Measurements from ENCODE around the gene IL27RA.
"Not testable (repeated sequence)": the region's sequence is repeated elsewhere in the genome, so short reads cannot be mapped to it uniquely, and the experiment has no call there.

Gene IL27RA

DNA sequence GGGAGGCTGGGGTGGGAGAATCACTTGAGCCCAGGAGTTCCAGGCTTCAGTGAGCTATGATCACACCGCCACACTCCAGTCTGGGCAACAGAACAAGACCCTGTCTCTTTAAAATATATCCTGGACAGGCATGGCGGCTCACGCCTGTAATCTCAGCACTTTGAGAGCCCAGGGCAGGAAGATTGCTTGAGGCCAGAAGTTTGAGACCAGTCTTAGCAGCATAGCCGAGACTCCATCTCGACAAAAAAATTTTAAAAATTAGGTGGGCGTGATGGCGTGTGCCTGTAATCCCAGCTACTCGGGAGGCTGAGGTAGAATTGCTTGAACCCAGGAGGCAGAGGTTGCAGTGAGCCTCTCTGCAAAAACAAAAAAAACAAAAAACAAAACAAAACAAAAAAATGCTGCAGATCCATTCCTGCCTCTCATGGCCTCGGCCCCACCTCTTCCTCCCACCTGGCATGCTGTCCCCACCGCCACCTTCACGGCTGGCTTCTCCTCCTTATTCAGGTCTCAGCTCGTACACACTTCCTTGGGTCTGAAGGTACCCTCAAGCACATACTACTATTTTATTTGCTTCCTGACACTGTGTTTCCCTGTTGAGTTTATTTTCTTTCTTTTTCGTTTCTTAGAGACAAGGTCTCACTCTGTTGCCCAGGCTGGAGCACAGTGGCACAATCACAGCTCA is 30.7 kb upstream of the IL27RA start:
- no peak for DNase-seq

DNA sequence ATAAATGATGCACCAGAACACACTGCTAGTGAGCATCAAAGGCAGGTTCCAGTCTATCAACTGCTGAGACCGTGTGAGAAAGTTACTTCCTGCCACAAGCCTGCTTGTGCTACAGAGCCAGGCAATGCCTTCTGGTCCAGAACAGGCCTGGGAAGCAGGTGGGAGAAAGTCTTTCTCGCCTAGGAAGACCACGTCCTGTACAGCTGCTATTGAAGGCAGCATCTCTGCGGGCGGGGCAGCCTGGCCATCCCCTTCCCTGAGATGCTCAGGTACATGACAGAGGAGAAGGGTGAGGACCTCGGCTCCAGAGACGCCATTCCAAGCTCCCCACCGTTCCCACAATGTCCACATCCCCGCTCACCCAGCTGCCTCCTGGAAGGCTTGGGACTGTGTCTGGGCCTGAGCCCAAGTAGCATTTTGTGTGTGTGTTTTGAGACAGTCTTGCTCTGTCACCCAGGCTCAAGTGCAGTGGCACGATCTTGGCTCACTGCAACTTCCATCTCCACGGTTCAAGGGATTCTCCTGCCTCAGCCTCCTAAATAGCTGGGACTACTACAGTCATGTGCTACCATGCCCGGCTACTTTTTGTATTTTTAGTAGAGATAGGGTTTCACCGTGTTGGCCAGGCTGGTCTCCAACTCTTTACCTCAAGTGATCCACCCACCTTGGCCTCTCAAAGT is 28.9 kb upstream of the IL27RA start:
- DNase-seq: no peak

DNA sequence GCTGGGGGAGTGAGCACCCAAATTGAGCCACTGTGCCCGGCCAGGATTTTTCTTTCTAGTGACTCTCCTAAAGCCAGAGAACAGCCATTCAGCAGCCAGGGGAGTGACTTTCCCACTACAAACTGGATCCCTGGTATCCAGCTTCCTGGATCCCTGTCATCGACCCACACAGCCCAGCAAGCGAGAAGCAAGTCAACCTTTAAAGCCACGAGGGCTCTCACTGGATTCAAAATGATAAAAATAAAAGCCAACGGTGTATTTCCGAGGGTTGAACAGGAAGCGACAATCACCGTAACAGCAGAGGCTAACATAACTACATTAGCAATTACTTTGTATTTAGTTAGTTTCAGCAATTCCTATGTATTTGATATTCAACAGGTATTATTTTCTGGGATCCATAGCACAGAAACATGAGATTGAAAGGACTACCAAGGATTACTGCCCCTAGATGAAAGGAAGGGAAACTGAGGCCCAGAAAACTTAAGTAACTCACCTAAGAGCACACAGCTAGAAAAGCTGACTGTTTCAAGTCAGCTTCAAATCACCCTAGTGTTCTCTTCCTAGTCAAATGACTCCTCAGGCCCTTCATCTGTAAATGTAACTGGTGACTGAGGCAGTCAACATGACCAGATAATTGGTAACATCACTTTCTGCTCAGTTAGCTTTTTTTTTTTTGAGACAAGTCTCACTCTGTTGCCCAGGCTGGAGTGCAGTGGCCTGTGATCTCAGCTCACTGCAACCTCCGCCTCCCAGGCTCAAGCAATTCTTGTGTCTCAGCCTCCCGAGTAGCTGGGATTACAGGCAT is 28.1 kb upstream of the IL27RA start:
- no peak for DNase-seq

DNA sequence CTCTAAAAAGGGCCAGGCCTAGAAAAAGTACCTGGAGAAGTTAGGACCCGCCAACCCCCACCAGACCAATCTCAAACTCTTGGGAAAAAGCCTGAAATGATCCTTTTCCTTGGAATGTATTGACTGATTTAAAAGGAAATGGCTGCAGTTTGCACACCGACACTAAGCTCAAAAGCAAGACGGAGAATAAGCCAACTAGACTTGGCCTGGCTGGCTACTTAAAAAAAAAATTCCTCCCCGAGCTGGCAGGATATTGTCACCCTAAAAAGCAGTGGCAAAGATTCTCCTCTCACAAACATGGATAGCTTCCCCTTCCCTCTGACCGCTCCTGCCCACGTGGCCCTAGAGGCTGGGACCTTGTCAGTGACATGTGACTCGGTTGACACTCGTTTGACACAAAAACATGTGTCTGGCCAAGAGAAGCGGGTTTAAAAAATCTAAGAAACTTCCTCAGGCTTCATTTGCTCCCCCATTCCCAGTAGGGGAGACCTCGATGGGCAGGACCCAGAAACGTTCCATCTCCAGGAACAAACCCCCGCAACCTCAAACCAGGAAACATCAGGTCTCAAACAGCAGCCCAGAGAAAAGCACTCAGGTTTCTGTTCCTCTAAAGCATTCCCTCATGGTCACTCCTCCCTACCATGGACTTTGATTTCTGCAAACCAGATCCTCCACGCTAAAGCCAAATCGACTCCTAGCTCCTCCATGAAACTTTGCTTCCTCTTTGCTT is 26.8 kb upstream of the IL27RA start:
- DNase-seq: no peak

DNA sequence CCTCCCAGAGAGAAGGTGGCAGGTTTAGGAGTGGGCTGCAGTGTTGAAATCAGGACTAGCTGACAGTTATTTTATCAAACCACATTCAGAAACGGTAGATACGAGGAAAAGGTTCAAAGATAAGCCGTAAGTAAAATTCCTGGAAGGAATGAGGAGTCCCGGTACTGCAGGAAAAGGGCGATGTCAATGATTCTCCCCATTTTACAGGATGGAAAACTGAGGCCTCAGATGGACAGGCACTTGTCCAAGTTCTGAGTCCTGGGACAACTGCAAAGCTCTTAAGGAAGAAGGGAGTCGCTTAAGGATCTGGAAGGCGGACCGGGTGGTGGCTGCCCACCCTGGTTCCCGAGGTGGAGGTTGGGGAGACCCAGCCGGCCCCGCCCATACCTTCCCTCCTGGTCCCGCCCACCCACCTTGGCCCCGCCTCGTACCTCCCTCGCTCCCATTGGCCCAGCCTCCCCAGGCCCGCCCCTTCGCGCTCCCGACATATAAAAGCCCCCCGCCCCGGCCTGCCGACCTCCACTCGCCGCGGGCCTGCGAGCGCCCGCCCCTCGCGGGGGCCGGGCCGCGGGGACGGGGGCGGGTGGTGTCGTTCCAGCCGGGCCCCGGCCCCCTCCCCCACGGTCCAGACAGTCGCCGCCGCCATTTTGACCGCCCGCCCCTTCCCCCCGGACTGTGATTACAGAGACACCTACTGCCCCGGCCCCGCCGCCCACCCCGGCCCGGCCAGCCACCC is 26.0 kb upstream of the IL27RA start:
- peak; percentile 85 for DNase-seq

DNA sequence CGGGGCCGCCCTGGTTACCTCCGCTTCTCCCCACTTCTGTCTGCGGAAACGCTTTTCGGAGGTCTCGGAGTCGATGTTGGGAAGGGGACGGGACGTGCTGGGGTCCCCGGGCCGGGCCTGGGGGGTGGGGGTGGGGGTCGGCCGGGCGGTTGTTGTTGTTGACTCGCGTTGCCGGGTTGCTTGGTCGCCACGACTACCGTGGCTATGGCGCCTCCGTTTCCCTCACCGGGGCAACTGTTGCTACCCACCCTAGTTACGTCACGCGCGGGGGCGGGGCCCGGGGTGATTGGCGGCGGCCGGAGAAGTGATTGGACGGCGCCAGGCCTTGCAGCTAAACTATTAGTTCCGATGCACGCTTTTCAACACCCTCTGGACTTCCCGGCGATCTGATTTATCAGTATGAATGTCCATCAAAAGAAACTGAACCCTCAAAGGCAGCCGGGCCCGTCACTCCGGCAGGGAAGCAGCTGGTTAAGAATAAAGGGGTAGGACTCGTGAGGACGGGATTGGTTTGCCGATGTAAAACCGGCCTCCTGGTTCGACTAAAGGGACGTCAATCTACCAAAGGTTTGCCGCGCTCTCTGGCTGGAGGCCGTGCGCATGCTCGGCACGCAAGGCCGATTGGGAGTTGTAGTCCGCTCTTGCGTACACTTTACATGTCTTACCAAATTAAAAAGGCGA is 25.3 kb upstream of the IL27RA start, which contains the start of gene RFX1:
TSS of gene RFX1 (minus strand) at position 236 of the 681 bp plus-strand sequence. CDS start 12,477 bp downstream, outside the sequence.
- DNase-seq: peak; percentile 100

DNA sequence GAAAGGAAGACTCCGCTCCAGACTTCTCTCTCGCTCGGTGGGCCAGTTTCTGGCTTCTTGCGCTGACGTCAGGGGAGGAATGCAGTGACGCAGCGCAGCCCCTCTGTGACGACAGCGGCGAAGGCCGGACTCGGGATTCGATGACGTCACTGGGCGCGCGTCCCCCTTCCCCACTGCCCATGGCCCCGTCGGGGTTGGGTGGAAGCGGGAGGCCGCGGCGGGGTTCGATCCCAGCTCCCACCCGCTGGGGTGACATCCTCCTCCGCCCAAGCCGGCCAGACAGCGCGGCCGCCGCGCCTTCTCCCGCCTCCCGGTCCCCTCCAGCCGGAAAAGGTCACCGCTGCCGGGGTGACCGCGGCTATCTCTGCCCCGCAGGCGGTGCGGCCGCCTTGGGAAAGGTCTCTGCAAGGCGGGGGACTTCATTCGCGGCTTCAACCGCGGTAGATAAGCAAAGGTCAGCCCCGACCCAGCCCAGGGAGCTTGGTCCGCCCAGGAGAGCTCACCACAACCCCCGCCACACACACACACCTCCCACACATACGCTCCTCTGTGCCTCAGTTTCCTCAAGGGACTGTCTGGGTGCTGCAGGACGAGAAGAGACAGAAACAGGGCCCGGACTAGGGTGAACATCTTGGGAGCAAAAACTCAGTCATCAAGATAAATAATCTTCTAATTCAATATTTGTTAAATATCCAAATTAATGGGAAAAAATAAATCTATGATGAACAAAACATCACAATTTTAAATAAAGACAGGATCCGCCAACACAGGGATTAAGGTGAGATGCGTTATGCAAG is 24.6 kb upstream of the IL27RA start:
- no peak for DNase-seq

DNA sequence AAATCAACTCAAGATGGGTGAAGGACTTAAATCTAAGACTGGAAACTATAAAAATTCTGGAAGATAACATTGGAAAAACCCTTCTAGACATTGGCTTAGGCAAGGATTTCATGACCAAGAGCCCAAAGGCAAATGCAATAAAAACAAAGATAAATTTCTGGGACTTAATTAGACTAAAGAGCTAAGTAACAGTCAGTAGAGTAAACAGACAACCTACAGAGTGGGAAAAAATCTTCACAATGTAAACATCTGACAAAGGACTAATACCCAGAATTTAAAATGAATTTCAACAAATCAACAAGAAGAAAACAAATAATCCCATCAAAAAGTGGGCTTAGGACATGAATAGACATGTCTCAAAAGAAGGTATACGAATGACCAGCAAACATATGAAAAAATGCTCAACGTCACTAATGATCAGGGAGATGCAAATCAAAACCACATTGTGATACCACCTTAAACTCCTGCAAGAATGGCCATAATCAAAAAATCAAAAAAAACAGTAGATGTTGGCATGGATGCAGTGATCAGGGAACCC is 19.1 kb upstream of the IL27RA start:
- no peak for DNase-seq

DNA sequence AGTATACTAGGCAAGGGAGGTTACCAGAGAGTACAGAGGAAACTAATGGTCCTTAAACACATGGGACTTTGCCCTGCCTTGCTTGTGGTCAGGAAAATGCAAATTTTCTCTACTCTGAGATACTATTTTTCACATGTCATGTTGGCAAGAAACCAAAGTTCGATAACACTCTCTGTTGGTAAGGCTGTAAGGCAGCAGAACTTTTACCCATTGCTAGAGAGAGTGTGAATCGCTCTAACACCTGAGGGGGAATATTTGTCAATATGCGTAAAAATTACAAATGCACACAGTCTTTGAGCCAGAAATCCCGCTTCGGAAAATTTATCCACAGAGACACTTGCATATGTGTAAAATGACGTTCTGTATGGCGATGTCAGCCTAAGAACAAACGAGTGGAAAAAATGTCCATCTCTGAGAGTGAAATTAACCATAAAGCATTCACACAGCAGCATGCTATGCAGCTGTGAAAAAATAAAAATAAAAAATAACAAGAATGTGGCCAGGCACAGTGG is 16.0 kb upstream of the IL27RA start:
- no peak for DNase-seq

DNA sequence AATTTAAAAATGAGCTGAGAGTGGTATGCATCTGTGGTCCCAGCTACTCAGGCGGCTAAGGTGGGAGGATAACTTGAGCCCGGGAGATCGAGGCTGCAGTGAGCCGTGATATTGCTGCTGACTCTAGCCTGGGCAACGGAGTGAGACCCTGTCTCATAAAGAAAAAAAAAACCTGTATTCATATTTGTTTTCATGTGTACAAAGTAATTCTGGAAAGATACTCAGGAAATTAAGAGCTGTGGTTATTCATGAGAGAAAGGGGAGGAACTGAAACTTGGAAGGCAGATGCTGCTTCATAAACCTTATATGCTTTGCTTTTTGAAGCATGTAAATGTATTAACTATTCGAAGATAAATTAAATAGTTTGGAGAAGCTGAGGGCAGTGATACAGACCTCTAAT is 12.5 kb upstream of the IL27RA start:
- no peak for DNase-seq

DNA sequence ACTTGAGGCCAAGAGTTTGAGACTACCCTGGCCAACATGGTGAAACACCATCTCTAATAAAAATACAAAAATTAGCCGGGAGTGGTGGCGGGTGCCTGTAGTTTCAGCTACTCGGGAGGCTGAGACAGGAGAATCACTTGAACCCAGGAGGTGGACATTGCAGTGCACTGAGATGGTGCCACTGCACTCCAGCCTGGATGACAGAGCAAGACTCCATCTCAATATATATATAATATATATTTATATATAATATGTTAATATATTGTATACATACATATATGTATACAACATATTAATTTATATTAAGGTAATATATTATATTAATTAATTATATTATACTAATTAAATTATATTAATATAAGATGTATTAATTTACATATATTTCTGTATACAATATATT is 11.8 kb upstream of the IL27RA start:
- not testable (repeated sequence) for DNase-seq

DNA sequence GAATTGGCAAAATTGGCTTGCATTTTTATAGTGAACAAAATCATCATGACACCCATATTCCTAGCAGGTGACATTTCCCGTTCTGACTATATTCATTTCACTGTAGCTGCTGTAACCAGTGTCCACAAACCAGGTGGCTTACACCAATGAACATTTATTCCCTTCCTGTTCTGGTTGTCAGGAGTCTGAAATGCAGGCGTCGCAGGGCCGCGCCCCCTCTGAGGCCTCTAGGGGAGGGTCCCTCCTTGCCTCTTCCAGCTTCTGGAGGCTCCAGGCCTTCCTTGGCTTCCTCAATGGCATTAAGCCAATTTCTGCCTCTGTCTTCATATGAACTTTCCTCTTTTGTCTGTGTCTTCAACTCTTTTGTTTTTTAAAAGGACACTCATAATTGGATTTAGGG is 10.1 kb upstream of the IL27RA start:
- no peak for DNase-seq

DNA sequence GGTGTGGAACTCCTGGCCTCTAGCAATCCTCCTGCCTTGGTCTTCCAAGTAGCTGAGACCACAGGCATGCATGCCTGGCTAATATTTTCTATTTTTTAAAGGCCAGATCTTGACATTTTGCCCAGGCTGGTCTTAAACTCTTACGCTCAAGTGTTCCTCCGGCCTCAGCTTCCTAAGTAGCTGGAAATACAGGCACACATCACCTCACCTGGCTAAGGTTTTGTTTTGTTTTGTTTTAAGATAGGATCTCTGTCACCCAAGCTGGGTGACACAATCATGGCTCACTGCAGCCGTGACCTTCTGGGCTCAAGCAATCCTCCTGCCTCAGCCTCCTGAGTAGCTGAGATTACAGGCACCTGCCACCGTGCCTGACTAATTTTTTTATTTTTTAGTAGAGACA is 9.1 kb upstream of the IL27RA start:
- no peak for DNase-seq

DNA sequence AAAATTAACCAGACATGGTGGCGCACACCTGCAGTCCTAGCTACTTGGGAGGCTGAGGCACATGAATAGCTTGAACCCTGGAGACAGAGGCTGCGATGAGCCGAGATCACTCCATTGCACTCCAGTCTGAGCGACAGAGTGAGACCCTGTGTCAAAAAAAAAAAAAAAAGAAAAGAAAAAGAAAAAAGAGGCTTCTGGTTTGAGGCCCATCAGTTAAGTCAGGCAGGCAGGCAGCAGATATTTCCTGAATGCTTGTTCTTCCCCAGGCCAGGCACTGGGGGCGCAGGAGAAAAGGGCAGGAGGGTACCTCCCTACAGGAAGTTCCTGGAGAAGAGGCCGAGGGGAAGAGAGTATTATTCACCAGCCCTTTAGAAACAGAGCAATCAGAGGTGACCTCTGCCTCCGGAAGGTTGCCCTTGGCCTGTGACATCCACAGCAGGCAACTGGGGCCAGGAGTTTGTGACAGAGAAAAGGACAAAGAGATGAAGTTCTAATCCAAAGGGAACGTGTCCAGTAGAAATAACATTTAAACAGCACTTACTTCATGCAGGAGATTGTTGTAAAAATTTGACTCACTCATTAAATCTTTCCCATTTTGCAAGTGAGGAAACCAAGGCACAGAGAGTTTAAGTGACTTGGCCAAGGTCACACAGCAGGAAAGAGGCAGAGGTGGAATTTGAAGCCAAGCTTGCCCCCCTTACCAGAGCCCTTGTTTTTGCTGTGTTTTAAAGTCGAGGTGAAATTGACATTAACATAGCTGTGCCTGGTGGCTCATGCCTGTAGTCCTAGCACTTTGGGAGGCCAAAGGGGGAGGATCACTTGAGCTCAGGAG is 7.9 kb upstream of the IL27RA start:
- DNase-seq: peak; percentile 39

DNA sequence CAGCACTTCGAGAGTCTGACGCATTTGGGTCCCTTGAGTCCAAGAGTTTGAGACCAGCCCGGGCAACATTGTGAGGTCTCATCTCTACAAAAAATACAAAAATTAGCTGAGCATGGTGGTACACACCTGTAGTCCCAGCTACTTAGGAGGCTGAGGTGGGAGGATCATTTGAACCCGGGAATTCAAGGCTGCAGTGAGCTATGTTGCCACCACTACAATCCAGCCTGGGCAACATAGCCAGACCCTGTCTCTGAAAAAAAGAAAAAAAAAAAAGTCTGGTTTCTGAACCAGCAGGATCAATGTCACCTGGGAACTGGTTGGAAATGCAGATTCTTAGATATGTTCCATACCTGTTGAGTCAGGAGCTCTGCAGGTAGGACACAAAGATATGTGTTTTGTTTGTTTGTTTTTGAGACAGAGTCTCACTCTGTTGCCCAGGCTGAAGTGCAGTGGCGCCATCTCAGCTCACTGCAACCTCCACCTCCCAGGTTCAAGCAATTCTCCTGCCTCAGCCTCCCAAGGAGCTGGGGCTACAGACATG is 4.8 kb upstream of the IL27RA start:
- DNase-seq: not testable (repeated sequence)

DNA sequence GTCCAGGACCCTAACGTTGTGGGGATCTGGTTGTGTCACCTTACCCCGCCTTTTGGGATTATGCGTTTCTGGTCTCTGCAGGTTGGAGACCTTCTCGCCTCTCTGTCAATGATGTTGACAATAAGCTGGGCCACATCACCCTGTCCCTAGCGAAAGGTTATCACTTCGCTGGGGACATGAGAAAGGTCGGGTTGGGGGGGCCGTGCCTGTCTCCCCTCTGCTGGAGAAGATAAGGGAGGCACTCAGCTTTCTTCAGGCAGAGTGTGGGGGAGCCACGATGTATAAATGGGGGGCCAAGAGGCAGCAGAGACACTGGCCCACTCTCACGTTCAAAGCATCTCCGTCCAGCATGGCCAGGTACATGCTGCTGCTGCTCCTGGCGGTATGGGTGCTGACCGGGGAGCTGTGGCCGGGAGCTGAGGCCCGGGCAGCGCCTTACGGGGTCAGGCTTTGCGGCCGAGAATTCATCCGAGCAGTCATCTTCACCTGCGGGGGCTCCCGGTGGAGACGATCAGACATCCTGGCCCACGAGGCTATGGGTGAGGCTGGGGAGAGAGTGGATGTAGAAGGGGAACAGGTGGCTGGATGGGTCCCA is 3.6 kb upstream of the IL27RA start, which contains the start of gene RLN3:
TSS of gene RLN3 (plus strand) at position 293 of the 595 bp plus-strand sequence. CDS start at position 350, 57 bp downstream.
- no peak for DNase-seq

DNA sequence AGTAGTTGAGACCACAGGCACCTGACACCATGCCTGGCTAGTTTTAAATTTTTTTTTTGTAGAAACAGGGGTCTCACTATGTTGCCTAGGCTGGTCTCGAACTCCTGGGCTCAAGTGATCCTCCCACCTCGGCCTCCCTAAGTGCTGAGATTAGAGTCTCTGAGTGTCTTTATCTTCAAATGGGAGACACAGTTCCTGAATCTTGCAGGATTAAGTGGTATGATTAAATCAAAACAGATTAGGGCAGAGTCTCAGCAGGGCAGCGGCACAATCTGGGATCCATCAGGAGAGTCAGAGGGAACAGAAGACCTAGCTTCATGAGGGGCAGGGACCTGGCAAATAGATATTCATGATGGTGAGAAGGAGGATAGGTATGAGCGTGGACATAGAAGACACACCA is 2.7 kb upstream of the IL27RA start:
- DNase-seq: no peak

DNA sequence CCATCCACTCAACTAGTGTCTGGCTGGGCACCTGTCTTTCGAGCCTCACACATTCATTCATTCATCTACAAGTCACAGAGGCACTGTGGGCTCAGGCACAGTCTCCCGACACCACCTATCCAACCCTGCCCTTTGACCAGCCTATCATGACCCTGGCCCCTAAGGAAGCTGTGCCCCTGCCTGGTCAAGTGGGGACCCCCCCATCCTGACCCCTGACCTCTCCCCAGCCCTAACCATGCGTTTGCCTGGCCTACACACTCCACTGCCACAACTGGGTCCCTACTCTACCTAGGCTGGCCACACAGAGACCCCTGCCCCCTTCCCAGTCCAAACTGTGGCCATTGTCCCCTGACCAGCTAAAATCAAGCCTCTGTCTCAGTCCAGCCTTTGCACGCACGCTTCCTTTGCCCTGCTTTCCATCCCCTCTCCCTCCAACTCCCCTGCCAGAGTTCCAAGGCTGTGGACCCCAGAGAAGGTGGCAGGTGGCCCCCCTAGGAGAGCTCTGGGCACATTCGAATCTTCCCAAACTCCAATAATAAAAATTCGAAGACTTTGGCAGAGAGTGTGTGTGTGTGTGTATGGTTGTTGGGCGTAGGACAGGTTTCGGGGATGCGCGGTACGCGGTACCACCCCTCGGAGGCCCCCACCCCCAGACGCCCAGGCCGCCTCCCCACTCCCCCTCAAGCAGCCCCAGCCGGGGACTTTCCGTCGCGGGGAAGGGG is 404 bp upstream of the IL27RA start:
- DNase-seq: no peak

Data from EL (cell line).